NB4 (cell line): ENCODE data around the gene PRKCE.
"Not testable (repeated sequence)": the region's sequence is repeated elsewhere in the genome, so short reads cannot be mapped to it uniquely, and the experiment has no call there.

Experiments used
- DNase-seq: peaks from one replicate; pipeline ENCODE4 v3.0.0; 2010; ENCODE audit warnings: low read depth
- H3K4me3 ChIP-seq: one replicate; pipeline ENCODE4 v1.5.1; 2011; ENCODE audit warnings: mild to moderate bottlenecking, low read depth, low read length, moderate library complexity
- MYC ChIP-seq: IDR thresholded peaks from 2 replicates; pipeline ENCODE4 v1.6.1; 2011; ENCODE audit warnings: low read depth, low read length
- POLR2A ChIP-seq: IDR thresholded peaks from 2 replicates; pipeline ENCODE4 v1.6.1; 2011; ENCODE audit warnings: mild to moderate bottlenecking; ENCODE audit not compliant: insufficient read length; ENCODE audit errors: extremely low read depth
- TF ChIP-seq, protein P1 (sequence below): IDR thresholded peaks from 2 replicates; pipeline ENCODE4 v1.6.1; 2011; ENCODE audit warnings: low read depth, low read length
- TF ChIP-seq, protein P2 (sequence below): IDR thresholded peaks from one replicate; pipeline ENCODE4 v1.5.1; 2012; ENCODE audit warnings: low read depth, low read length

Gene PRKCE

DNA sequence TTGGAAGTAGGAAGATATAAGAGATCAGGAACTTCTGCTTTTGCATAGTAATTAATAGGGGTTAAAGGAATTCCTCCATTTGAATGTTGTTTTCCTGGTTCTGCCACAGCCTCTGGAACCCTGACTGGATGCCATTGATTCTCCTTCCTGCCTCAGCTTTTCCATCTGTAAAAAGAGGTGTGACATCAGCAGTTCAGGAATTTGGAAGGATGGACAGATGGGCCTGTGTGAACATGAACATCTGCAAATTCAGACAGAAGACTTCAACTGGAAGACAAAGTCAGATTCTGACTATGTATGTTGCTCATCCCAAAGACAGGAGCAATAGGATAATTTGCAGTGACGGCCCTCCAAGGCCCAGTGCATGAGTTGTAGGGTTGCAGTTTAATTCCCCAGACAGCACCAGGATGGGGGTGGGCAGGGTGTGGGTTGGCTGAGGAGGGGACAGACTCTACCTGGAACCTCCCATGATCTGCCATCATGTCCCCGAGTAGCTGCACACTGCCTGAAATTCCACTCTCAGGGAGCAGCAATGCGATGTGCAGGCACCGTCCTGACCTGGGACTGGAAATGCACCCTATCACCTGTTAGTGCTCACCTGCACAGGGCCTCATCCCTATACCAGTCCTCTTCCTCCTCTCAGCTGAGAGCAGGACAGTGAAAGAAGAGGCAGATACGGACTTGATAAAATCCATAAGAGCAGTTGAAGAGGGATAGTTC is 546.8 kb downstream of the PRKCE start:
- DNase-seq = no peak
- no peak overlapping the region for H3K4me3 ChIP-seq
- TF ChIP-seq POLR2A (no peak), MYC (no peak)
- TF ChIP-seq, protein P1, sequence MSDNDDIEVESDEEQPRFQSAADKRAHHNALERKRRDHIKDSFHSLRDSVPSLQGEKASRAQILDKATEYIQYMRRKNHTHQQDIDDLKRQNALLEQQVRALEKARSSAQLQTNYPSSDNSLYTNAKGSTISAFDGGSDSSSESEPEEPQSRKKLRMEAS = no peak
- TF ChIP-seq, protein P2, sequence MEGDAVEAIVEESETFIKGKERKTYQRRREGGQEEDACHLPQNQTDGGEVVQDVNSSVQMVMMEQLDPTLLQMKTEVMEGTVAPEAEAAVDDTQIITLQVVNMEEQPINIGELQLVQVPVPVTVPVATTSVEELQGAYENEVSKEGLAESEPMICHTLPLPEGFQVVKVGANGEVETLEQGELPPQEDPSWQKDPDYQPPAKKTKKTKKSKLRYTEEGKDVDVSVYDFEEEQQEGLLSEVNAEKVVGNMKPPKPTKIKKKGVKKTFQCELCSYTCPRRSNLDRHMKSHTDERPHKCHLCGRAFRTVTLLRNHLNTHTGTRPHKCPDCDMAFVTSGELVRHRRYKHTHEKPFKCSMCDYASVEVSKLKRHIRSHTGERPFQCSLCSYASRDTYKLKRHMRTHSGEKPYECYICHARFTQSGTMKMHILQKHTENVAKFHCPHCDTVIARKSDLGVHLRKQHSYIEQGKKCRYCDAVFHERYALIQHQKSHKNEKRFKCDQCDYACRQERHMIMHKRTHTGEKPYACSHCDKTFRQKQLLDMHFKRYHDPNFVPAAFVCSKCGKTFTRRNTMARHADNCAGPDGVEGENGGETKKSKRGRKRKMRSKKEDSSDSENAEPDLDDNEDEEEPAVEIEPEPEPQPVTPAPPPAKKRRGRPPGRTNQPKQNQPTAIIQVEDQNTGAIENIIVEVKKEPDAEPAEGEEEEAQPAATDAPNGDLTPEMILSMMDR = no peak

DNA sequence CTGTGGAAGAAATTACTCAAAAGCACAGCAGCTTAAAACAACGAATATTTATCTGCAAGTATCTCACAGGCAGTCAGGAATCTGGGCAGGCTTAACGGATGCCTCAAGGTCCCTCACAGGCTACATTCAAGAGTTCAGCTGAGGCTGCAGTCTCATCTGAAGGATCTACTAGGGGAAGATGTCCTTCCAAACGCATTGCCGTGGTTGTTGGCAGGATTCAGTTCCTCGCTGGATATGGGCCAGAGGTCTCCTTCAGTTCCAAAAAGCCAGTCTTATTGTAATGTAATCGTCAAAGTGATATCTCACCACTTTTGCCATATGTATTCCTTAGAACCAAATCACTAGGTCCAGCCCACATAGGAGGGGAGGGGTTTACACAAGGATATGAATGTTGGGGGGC is 547.5 kb downstream of the PRKCE start:
- TF ChIP-seq POLR2A = no peak
- no peak overlapping the region for H3K4me3 ChIP-seq
- no peak for DNase-seq

DNA sequence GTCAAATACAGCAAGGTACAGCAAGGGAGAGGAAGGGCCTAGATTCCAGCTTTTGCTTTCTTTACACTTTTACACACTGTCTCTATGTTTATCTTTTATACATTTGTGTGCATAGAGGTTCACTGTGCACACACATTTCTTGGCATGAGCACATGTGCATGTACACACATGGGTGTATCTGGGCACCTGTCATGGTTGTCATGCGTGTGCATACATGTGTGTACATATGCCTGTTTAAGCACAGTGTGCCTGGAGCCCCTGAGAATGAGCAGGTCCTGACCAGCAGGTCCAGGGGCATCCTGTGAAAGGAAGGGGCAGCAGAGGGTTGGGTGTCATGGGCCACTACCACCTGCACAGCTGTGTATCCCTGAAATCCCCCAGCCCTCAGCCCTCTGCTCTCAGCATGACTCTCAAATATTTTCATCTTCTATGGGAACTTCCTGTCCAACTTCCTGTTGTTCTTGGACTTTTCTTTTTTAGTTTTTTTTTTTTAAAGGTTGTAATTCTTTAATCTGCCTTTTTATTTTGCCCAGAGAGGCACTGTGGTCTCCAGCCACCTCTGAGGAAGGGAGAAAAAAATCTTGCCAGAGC is 548.7 kb downstream of the PRKCE start:
- TF ChIP-seq POLR2A (no peak), MYC (no peak)
- TF ChIP-seq, protein P2 = no peak
- TF ChIP-seq, protein P1 = no peak
- DNase-seq = no peak
- H3K4me3 ChIP-seq = no peak overlapping the region

DNA sequence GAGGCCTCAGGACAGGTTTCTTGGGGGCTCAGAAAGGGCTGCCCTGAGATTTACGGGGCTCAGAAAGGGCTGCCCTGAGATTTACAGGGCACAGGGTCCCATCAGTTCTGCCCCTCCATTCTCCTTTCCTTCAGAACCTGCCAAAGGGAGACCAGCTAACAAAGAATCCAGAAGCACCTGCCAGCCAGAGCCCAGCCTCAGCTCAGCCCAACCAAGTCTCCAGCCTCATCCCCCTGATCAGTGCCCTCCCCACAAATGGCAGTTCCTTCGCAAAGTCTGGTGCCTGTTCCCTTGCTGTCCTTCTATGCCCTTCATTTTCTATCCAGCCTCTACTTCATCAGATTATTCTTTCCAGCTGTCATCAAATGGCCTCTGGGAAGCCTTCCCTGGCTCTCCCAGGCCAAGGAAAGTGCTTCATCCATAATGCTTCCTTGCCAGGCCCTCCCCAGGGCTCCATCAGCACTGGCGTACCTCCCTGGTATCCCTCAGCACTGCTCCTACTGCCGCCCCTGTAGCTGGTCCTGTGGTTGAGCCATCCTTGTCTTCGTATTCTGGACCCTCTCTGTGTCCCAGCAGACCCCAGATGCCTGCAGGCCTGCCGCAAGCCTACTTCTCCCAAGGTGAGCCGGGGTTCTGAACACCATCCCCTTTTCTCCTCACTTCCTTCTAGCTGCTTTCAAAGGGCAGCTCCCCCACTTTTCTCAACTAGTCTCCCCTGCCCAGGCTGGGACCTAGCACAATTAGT is 549.6 kb downstream of the PRKCE start:
- TF ChIP-seq MYC = no peak
- TF ChIP-seq, protein P2 = no peak
- TF ChIP-seq, protein P1 = no peak
- TF ChIP-seq POLR2A = no peak
- no peak for DNase-seq
- H3K4me3 ChIP-seq = no peak overlapping the region

GRCh38 chr2:46202453-46202852 is 551.0 kb downstream of the PRKCE start:
- no peak for DNase-seq
- no peak overlapping the region for H3K4me3 ChIP-seq
- TF ChIP-seq, protein P2 = no peak
- TF ChIP-seq, protein P1 = no peak
- TF ChIP-seq POLR2A (no peak), MYC (no peak)

DNA sequence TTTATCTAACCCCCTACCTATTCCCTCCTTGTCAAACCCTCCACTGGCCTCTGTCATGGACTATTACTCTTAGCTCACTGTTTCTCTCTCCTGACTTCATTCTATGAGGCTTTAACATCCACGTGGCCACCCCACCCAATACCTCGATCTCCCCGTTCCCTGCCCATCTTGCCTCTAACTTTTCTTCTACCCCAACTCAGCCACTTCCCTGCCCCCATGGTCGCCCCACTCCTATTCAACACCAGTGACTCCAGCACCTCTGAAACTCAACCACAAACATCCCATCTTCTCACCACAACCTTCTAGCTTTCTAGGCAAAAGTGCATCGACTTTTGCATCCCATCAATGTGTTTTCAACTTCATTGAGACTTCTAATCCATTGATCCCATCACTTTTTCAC is 551.5 kb downstream of the PRKCE start:
- DNase-seq = no peak
- TF ChIP-seq POLR2A = no peak
- TF ChIP-seq, protein P2 = no peak
- TF ChIP-seq, protein P1 = no peak

GRCh38 chr2:46203636-46204035 is 552.2 kb downstream of the PRKCE start:
- not testable (repeated sequence) for DNase-seq, H3K4me3 ChIP-seq

More for the DNA sequence above, 551.5 kb downstream of the PRKCE start:
- H3K4me3 ChIP-seq = no peak overlapping the region
